Ecto neural progenitor cell (in vitro differentiated cells): ENCODE results near the gene GK.
"Not testable (repeated sequence)": the region's sequence is repeated elsewhere in the genome, so short reads cannot be mapped to it uniquely, and the experiment has no call there.

ENCODE experiments used
- DNase-seq: peaks from one replicate; pipeline ENCODE4 v3.0.0-alpha.2; 2018; ENCODE audit warnings: low spot score

GK gene

DNA sequence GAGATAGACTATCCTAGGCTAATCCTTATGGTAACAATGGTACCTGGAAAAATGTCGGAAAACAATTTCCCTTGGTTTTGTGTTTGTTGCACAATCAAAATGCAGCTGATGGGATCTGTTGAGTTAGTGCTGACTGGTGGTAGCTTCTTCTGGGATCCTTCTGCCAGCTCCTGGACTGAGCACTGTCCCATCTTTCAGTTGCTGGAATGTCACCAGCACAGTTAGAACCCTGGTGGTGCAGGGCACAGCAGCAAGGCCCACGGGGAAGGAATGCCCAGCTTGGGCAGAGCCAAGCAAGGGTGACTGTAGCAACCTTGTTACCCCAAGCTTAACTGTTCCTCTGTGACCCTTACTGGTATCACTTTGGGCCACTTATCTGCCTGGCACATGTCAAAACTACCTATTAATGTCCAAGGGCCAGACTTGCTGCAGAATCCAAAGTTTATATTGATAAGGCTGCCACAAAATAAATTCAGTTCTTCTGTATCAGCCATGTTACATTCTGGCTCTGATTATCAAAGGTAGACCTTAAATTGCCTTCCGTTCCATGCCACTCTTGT is 53.1 kb downstream of the GK start:
- DNase-seq: no peak

DNA sequence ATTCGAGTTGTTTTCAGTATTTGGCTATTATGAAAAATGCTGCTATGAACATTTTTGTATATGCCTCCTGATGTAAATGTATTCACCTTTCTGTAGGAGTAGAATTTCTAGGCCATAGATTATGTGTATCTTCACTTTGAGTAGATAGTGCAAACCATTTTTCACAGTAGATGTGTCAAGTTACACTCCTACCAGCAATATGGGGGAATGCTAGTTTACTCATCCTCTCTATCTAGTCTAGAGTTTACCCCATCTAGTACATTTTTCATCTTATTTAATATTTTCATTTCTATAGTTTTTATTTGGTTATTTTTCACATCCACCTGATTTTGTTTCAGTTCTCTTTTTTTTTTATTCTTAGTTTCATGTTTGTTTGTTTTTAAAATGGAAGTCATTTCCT is 59.0 kb downstream of the GK start:
- DNase-seq: no peak

DNA sequence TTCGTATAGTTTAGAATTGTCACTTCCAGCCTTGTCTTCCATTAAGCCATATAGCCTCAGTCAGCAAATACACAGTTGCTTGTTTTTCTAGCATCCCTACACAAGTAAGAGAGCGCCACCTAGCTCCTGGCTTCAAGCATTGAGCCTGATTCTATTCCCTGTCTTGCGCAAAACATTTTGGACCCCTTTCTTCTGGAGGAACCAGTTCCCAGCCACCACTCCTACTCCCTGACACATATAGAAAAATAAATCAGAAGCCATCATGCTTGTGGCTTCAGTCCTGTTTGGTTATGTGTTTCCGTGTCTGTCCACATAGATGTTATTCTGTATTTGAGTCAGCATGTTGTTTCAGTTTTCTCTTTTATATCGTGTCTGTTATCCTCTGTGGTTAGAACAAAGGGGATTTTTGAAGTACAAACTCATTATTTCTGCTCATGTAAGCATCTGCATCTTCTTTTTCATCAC is 59.9 kb downstream of the GK start:
- peak; percentile 55 for DNase-seq

DNA sequence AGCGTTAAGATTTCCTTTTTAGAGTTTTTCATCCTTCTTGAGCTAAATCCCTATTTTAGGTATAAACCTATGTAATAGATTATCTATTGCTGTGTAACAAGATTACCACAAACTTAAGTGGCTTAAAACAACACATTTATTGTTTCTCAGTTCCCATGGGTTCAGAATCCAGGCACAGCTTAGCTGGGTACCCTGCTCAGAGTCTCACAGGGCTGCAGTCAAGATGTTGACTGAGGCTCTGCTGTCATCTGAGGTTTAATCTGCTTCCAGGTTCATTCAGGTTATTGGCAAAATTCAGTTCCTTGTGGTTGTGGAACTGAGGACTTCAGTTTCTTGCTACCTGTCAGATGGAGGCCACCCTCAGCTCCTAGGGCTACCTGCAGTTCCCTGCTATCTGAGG is 60.9 kb downstream of the GK start:
- DNase-seq: no peak

DNA sequence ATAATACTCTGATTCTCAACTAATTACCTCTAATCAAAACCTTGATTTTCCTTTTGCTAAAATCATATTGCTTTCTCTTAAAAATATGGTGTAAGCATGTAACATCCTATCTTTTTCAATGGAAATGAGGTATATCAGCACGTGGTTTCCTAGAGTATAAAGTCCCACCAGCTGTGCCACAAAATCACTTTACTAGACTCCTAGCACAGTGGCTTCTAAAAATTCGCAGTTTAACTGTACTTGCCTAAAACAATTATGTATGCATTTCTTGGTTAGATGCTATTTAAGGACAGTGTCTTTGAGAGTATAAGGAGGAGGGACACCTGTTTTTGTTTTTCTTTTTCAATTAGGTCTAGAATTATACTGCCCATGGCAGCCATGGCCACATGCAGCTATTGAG is 62.8 kb downstream of the GK start:
- DNase-seq: no peak

DNA sequence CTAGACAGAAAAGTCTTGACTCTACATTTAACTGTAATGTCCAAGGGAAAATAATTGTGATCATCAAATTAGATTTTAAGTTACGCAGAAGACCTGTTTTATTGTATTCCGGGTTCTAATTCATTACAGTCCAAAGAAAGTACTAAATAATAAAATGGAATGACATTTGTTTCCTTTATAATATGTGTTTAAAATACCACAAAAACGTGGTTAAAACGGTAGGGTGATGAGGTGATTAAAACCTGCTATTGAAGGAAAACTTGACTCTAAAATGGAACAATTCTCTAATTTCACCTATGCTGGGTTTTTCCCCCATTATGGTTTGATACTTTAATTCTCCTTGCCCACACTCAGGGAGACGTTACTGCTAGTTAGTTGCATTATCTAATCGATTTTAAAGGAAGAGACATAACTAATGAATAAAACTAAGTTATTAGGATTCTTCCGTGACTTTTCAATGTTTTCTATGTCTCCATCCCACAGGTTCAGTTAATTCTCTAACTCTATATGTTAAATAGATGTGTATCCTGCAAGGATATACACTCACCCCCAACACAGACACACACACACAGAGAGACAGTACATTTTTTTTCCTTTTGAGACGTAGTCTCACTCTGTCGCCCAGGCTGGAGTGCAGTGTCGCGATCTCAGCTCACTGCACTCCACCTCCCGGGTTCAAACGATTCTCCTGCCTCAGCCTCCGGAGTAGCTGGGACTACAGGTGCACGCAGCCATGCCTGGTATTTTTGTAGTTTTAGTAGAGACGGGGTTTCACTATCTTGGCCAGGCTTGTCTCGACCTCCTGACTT is 80.8 kb downstream of the GK start:
- no peak for DNase-seq

DNA sequence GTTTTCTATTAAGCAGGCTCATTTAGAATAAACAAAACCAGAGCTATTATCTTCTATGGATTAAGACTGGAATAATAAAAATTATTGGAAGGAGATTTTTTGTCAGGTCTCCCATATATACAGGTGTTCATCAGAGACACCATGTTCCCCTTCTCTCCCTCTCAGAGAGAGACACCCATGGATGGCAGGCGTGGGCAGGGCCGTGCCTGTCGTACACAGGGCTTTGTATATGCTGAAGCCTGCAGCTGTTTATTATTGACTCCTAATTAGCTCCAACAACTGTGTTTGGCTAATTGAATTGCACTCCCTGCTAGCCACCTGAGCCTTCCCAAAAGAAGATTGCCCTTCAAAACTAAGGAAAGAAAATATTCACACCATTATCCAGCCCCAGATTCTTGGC is 81.6 kb downstream of the GK start:
- DNase-seq: no peak

DNA sequence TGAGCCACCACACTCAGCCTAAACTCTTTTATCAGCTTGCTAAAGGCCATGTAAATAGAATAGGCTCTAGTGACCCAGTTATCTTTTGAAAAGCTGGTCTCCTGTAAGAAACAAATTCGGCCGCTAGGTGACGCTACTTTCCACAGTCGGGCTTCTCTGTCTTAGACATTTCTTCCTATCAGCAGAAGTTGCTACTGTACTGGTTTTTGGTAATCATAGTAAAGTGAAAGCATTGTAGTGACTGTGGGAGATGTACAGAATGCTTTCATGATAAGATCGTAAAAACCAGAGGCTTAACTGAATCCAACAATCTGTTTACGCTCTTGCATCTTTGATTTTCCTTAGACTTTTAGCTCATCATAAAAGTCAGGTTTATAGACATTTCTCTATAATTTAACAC is 82.6 kb downstream of the GK start:
- peak; percentile 68 for DNase-seq

DNA sequence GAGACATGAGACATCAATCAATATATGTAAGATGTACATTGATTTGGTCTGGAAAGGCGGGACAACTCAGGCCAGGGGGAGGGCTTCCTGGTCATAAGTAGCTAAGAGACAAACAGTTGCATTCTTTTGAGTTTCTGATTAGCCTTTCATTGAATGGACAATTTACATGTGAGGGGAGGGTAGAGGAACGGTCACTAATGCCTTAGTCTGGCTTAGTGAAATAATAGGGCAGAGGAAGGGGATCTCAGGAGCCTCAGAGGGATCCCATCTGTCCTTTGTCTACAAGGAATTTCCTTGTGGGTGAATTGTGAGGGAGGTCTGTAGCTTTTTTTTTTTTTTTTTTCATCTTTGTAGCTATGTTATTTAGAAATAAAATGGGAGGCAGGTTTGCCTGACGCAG is 88.3 kb downstream of the GK start:
- DNase-seq: no peak

DNA sequence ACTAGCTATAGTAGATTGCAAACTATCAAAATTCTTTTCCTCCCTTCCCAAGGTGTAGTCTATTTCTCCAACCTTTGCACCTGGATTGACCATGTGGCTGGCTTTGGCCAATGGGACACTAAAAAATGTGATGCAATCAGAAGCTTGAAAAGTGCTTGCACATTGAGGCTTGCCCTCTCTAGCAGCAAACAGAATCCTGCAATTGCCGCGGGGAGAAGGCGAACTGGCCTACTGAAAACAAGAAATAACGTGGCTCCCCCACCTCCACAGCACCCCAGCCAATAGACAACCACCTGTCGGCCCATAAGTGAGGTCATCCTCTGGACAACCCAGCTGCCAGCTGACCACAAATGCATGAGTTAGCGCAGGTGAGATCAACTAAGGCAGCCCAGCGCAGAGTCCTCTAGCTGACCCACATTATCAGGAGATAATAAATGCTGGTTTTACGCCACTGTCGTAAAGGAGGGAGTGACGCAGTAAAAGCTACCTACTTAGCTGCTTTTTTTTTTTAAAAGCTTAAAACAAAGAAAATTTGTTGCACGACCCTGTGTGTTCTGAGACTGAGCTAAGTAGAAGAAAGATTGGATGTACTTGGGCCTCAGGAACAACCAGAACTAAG is 95.2 kb downstream of the GK start:
- no peak for DNase-seq

DNA sequence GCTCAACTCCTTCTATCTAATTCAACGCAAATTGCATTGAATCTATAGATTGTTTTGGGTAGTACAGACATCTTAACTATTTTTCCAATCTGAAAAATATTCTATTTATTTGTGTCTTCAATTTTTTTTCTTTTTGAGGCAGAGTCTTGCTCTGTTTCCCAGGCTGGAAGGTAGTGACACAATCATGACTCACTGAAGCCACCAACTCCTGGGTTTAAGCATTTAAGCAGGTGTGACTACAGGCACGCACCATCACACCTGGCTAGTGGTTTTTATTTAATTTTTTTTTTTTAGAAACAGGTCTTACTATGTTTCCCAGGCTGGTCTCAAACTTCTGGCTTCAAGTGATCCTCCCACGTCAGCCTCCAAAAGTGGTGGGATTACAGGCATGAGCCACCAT is 98.3 kb downstream of the GK start:
- DNase-seq: no peak

DNA sequence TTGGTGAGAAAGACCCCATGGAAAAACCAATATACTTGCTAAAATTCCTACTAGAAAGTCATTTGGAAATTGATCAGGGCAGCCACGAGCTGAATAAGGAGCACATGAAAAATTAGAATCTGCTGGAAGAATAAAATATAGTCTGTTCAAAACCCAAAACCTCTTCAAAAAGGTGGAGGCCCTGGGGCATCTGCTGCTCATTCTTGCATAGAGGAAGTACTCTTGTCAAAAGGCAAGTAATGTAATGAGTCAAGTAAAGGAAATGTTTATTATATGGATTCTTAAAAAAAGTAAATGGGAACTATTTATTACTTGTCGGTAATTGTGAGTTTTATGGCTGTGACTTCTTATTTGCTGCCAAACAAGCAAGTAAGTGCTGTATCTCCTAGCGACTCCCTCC is 109.5 kb downstream of the GK start:
- DNase-seq: no peak

DNA sequence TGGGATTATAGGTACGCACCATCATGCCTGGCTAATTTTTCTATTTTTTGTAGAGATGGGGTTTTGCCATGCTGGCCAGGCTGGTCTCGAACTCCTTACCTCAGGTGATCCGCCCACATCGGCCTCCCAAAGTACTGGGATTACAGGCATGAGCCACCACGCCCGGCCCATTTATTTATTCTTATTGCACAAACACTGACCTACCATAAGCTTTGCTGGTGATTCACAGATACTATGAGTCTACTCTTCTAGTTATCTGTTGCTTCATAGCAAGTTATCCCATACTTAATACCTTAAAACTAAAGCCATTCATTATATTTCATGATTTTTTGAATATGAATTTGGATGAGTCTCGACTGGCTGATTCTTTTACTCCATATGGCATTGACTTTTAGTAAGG is 120.5 kb downstream of the GK start:
- not testable (repeated sequence) for DNase-seq

DNA sequence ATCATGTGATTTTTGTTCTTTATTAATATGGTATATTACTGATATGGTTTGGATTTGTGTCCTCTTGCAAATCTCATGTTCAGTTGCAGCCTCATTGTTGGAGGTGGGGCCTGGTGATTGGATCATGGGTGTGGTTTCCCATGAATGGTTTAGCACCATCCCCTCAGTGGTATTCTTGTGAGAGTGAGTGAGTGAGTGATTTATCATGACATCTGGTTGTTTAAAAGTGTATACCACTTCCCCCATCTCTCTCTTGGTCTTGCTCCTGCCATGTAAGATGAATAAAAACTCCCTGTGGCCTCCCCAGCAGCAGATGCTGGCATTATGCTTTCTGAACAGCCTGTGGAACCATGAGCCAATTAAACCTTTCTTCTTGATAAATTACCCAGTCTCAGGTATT is 124.4 kb downstream of the GK start:
- no peak for DNase-seq

DNA sequence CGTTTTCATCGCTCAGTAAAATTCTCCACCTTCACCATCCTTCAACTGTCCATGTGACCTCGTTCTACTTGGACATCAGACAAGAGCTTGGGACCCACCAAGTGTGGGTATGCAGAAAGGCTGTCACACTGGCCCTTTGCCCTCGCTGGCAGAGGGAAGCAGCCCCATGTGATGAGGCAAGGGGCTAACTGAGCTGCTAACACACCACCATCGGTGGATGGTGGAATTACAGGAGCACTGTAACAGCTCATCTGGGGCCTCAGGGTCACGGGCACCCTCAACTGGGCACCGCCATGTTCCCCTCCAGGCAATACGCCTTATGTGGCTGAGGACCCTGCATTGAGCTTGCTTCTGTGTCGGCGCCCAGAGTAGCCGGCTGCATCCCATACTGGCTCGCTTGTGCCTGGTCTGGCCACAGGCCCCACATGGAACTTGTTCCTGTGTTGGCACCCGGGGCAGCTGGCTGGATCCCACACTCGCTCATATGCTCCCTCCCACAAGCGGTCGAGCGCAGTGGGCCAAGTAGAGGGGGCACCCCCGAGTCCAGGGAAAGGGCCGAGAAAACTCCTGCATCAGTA is 126.3 kb downstream of the GK start:
- peak; percentile 33 for DNase-seq
